Sciatic nerve (tissue), 2 donors: ENCODE measurements around the gene AP5S1. TPM values are rescaled to one million over a fixed set of nuclear protein-coding genes. Genes with fewer than 3 reads are reported as not detected.
A peak's percentile ranks its signal among the peaks of the same experiment; 100 is the strongest.

Experiments
- ATAC-seq: fragments of 200-7000 bp; cut with Tn5 transposase; one replicate; pipeline ENCODE4 v1.9.1; 2020; ENCODE audit warnings: mild to moderate bottlenecking, moderate library complexity
- DNase-seq: peaks from one replicate; pipeline ENCODE4 v3.0.0-alpha.2; 2020; ENCODE audit warnings: low spot score
- intact Hi-C: fragments of 100-400 bp; cut with DNase I; formaldehyde crosslinking; loops from one replicate; pipeline ENCODE4 v1.14.2; 2022
- total RNA-seq: library from RNA; stranded (reverse); fragmentation: NEBNext Ultra II Directional; extraction: Animal tissue kit (Norgen Biotek cat#: 25700); gene quantifications from one replicate; pipeline ENCODE4 v1.2.1, GENCODE V29; 2021
- donor health status: DM: no; HTN: no; CAD: no.
- donor health status: DM: no; HTN: no; CAD: no.

AP5S1 gene
- total RNA-seq, 1 donor from 2014 or later = 8.4 TPM

DNA sequence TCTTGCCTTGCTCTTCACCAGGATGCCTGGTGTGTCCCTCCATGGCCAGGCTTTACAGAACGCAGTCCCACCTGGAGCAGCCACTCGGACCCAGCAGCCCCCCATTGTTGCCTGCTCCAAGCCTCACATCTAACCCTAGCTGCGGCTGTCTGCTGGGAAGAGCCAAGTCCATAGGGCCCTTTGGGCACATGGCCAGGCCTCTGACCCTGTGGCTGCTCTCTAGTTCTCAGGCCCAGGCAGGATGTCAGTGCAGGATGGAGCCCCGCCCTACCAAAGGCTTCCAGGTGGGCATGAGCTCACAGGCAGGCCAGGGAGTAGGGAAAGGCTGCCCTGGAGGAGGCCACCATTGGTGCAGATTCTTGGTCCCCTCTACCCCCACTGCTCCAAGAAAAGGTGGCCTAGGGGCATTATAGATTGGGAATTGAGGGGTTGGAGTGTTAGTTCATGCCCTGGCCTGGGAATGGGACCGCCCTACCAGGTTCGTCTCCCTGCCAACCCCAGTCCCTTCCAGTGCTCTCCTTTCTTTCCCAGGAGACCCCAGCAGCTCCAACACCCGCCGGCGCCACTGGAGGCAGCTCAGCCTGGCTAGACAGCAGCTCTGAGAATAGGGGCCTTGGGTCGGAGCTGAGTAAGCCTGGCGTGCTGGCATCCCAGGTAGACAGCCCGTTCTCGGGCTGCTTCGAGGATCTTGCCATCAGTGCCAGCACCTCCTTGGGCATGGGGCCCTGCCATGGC is 45.0 kb downstream of the AP5S1 start:
- DNase-seq = no peak
- ATAC-seq = peak; percentile 9
- intact Hi-C loops = no loop called here

DNA sequence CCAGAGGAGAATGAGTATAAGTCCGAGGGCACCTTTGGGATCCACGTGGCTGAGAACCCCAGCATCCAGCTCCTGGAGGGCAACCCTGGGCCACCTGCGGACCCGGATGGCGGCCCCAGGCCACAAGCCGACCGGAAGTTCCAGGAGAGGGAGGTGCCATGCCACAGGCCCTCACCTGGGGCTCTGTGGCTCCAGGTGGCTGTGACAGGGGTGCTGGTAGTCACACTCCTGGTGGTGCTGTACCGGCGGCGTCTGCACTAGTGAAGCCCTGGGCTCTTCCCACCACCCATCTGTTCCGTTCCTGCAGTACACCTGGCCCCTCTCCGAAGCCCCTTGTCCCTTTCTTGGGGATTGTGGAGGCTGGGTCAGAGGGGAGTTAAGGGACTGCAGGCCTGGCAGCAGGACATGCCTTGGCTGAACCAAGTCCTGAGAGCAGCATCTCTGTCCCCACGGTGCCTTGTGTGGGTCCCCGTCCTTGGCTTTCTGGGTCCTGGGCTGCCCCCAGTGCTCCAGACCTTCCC is 45.6 kb downstream of the AP5S1 start:
- intact Hi-C loops = no loop called here
- ATAC-seq (no peak), DNase-seq (no peak)

DNA sequence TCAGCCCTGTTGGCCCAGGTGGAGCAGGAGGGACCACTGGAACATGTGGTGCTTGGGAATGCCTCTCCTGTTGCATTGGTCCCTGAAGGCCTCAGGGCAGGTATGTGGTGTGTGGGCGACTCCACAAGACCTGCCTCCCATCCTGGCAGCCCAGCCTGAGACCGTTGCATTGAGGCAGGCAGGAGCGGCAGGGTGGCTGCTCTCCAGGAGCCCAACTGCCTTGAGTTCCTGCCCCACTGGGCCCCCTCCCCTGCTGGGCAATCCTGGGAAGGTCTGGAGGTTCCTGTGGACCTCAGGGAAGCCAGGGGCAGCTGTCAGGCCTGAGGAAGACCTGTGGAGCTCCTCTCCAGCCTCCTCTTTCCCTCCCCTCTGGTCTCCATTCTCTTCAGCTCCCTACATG is 46.1 kb downstream of the AP5S1 start:
- DNase-seq (no peak), ATAC-seq (no peak)
- intact Hi-C loops = no loop called here

DNA sequence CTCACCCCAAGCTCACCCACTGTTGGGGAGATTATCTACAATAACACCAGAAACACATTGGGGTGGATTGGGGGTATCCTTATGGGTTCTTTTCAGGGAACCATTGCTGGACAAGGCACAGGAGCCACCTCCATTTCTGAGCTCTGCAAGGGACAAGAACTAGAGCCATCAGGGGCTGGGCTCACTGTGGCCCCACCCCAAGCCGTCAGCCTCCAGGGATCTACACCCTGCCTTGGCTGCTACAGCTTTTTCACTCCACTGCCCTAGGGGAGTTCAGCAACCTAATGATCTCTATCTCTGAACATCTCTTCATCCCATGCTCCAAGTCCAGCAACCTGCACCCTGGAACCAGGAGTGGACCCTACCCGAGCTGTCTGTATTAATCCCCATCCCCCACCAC is 47.5 kb downstream of the AP5S1 start:
- no peak for ATAC-seq
- DNase-seq = no peak
- intact Hi-C loops = no loop called here

DNA sequence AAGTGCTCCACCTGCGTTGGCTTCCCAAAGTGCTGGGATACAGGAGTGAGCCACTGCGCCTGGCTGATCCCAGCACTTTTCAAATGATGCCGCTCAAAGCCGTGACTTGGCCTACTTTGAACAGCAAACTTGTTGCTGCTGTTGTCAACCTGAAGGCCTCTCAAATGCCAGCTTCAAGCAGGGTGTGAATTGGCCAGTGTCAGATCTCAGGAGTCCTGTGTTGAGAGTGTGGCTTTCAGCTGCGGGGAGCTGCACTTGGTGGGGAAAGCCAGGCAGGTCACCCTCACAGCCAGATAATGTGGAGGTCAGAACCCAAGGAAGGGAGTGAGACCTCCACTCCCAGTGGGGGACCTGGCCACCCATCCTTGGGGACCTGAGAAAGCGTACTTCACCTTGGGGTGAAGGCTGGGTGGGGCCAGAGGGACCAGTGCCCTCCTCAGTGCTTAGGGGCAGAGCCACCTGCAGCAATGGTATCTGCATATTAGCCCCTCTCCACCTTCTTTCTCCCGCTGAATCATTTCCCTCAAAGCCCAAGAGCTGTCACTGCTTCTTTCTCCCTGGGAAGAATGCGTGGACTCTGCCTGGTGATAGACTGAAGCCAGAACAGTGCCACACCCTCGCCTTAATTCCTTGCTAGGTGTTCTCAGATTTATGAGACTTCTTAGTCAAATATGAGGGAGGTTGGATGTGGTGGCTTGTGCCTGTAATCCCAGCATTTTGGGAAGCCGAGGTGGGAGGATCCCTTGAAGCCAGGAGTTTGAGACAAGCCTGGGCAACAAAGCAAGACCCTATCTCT is 49.7 kb downstream of the AP5S1 start:
- no peak for ATAC-seq
- intact Hi-C loops = no loop called here

DNA sequence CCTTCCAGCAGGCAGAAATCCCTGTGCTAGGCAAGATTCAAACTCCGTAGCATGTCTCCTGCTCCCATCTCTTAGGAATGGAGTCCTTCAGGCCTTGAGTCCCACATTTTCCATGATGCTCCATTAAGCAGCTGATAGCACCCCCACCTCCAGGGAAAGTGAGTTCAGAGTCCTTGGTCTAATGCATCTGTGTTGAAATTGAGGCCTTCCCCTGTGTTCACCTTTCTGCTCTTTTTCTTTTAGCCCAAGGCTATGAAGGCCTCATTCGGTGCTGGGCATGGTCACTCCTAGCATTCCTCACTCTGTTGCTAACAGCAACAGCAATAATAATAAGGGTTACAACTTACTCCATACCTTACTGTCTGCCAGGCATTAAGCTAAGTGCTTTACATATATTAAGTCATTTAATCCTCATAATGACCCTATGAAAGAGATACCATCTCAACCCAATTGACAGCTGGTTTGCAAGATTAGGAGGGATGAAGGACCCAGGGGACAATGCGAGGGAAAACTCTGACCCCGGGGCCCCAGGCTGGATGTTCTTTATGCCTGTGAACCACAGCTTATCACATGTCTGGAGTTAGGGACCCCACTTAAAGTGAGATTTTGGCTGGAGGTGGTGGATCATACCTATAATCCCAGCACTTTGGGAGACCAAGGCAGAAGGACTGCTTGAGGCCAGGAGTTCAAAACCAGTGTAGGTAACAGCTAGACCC is 51.4 kb downstream of the AP5S1 start:
- DNase-seq (no peak), ATAC-seq (no peak)
- intact Hi-C loops = no loop called here

More for the DNA sequence above, 49.7 kb downstream of the AP5S1 start:
- no peak for DNase-seq

DNA sequence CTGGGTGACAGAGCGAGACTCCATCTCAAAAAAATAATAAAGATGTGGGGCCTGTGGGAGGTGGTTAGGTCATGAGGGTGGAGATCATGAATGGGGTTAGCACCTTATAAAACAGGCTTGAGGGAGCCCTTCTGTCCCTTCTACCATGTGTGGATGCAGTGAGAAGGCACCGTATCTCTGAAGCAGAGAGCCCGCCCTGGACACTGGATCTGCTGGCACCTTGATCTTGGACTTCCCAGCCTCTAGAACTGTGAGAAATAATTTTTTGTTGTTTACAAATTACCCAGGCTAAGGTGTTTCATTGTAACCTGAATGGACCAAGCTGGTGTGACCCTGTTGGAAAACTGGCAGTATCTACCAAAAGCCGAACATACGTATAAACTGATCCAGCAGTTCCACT is 53.2 kb downstream of the AP5S1 start:
- intact Hi-C loops = no loop called here
- no peak for ATAC-seq
- DNase-seq = no peak

DNA sequence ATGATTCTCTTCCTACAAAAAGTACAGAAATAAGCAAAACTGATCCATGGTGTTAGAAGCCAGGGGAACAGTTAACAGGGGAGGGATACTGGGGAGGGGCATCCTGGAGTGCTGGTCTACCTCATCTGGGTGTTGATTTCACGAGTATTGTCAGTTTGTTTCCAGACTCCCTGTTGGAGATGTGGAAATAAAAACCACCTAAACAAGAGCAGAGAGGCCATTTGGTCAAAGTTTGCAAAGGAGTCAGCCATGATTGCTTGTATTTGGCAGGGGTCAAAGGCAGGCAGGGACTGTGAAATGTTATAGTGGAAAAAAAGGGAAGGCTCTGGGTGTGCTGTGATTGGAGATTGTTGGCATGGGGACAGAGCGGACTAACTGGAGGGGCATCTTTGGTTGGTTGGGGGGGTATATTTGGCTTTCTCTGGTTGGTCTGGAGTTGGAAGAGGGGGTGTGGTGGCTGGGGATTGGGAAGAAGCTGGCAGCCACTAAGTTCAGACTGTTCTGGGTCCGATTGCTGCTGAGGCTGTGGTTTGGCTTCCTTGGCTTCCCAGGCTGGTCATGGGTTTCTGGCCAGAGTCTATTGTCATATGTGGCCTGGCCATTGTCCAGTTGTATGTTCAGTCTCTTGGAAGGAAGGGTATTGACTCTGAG is 54.0 kb downstream of the AP5S1 start:
- ATAC-seq = peak; percentile 24
- intact Hi-C loops = loop anchor here (2.0 kb wide), 1 partner anchor 42 kb away; no protein-coding TSS in a partner anchor
- no peak for DNase-seq

DNA sequence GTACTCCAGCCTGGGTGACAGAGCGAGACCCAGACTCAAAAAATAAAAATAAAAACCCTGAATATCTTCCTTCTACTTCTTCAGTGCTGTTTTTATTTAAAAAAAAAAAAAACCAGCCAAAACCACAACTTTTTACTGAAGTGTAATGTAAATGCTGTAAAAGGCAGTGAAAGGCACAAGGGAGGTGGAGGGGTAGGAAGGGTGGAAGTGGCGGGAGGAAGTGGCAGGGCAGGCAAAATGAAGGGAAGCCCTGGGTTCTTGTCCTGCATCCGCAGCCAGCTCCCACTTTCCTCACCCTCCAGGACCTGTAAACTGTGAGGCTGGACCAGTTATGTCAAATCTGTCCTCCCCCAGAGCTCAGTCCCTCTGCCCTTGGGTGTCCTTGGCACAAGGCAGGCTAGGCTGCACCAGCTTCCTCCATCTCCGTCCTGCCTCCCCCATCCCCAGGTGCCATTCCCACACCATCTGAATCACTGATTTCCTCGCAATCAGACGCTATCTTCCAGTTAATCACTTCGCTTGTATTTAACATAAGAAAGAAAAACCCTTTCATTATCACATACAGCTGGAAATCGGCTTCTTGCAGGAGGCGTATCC is 55.1 kb downstream of the AP5S1 start:
- DNase-seq (no peak), ATAC-seq (peak; percentile 23)
- intact Hi-C loops = loop anchor here (2.0 kb wide), 1 partner anchor 41 kb away; no protein-coding TSS in a partner anchor

DNA sequence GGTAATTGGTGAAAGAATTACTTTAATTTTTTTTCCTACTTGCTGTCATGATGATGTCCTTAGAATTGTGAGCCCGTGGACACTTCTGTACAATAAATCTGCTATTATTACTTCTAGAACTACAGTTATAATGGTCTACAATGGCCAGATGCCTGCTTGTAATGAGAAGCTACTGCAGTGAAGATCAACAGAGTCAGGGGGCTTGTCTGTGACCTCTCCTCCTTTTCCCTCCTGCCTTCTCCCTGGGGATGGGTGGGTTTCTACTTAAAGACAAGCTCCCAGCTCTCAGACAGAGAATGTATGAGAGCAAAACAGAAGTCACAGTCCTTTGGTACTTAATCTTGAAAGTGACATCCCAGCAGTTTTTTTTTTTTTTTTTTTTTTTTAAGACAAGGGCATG is 55.7 kb downstream of the AP5S1 start:
- intact Hi-C loops = loop anchor here (2.0 kb wide), 1 partner anchor 41 kb away; no protein-coding TSS in a partner anchor
- no peak for DNase-seq
- ATAC-seq = no peak

DNA sequence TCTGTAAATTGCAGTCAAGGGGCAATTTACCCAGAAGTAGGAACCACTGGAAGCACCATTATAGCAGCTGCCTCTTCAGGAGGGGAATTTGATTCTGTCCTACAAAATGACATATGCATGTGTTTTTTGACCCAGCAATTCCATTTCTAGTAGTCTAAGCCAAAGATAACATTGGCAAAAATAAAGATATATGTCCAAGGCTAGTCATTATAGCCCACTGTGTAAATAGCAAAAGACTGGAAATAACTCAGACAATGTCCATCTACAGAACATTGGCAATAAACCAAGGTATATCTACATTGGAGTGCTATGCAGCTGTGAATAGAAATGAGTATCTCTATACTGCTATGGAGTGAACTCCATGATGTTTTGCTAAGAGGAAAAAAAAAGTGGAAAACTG is 56.3 kb downstream of the AP5S1 start:
- ATAC-seq (no peak), DNase-seq (no peak)
- intact Hi-C loops = no loop called here

Other genes starting within 250 kb of the AP5S1 start
- gene GFRA4, start 157.1 kb upstream of the AP5S1 start, total RNA-seq = not detected
- 117 TPM for gene ADAM33, start 138.5 kb upstream of the AP5S1 start, total RNA-seq
- 19.2 TPM for gene SIGLEC1, start 107.9 kb upstream of the AP5S1 start, total RNA-seq
- gene HSPA12B, start 87.9 kb upstream of the AP5S1 start, total RNA-seq = 20.4 TPM
- gene ADISSP, start 52.8 kb upstream of the AP5S1 start, total RNA-seq = 25.7 TPM
- not detected for gene SPEF1, start 39.1 kb upstream of the AP5S1 start, total RNA-seq
- gene CENPB, start 33.8 kb upstream of the AP5S1 start, total RNA-seq = 71.0 TPM
- 55.2 TPM for gene CDC25B, start 24.2 kb upstream of the AP5S1 start, total RNA-seq
- 37.8 TPM for gene MAVS, start 26.3 kb downstream of the AP5S1 start, total RNA-seq
- gene PANK2, start 68.8 kb downstream of the AP5S1 start, total RNA-seq = 48.5 TPM
- gene RNF24, start 195.0 kb downstream of the AP5S1 start, total RNA-seq = 37.7 TPM